ENCODE data around the gene RNF212.

- TF ChIP-seq SRF (CRISPR knock-in tag; IDR thresholded peaks at IDR 0.05) (no peak), SRSF1 (IDR thresholded peaks at IDR 0.05; ENCODE audit: low read depth, low read length) (no peak), USF2 (CRISPR knock-in tag; IDR thresholded peaks at IDR 0.05) (no peak), MEIS2 (IDR thresholded peaks at IDR 0.05; ENCODE audit: partially characterized antibody) (no peak)
These were observed 8.3 kb downstream of the RNF212 start for GRCh38 chr4:1105067-1105466.

All from K562 (cell line).